SK-N-SH (cell line): Measurements from ENCODE around the gene MDM1. TPM values are rescaled to one million over a fixed set of nuclear protein-coding genes. Genes with fewer than 3 reads are reported as not detected.

Experiments used
- CTCF ChIA-PET: fragments of 300-600, 350-600 bp; formaldehyde crosslinking; extraction: SDS; loops from one replicate; lab custom pipeline; 2021; lab: Yijun Ruan, JAX
- POLR2A ChIA-PET: fragments of 350-600 bp; sonication (Branson Sonifier 250); formaldehyde crosslinking; extraction: SDS; loops from one replicate; lab custom pipeline; 2020; ENCODE audit warnings: antibody characterized with exemption, inconsistent platforms; lab: Yijun Ruan, JAX
- DNase-seq: peaks from one replicate; pipeline ENCODE4 v3.0.0; 2012
- H2AFZ ChIP-seq: fragments of 200-600 bp; sonication (generic); 2 replicates; pipeline ENCODE4 v1.8.1; 2016; ENCODE audit warnings: antibody characterized with exemption, mild to moderate bottlenecking, low read depth
- H3F3A ChIP-seq: fragments of 200-600 bp; sonication (generic); replicated peaks from 2 replicates; pipeline ENCODE3; 2016; ENCODE audit warnings: antibody characterized with exemption, mild to moderate bottlenecking; ENCODE audit not compliant: insufficient read depth
- H3K27ac ChIP-seq, 2 experiments: fragments of 200-500 bp in 1 of 2; fragments of 200-600 bp in 1 of 2; sonication (Bioruptor generic) in 1 of 2; sonication (generic), shearing (Covaris generic) in 1 of 2; 2 replicates each; pipeline versions ENCODE4 v1.5.1 to v1.6.1; 2014 to 2016; ENCODE audit warnings: low read depth in 2 of 2, inconsistent platforms in 1 of 2, low read length in 1 of 2, mild to moderate bottlenecking in 1 of 2, mixed read lengths in 1 of 2
- H3K27me3 ChIP-seq: fragments of 200-600 bp; sonication (generic), shearing (Covaris generic); 2 replicates; pipeline ENCODE4 v1.6.1; 2016; ENCODE audit warnings: mixed run types; ENCODE audit not compliant: insufficient read depth
- H3K36me3 ChIP-seq, 2 experiments: fragments of 200-500 bp in 1 of 2; fragments of 200-600 bp in 1 of 2; sonication (Bioruptor generic) in 1 of 2; sonication (generic) in 1 of 2; replicated peaks in 1 of 2; 2 replicates each; pipeline versions ENCODE3 to v1.5.1; 2014 to 2016; ENCODE audit warnings: low read length in 1 of 2, mild to moderate bottlenecking in 1 of 2; ENCODE audit not compliant: insufficient read depth in 2 of 2, control insufficient read depth in 1 of 2
- H3K4me1 ChIP-seq, 2 experiments: fragments of 200-500 bp in 1 of 2; fragments of 200-600 bp in 1 of 2; sonication (Bioruptor generic) in 1 of 2; sonication (generic), shearing (Covaris generic) in 1 of 2; 2 replicates each; pipeline versions ENCODE4 v1.5.1 to v1.6.1; 2014 to 2016; ENCODE audit warnings: low read depth in 1 of 2, low read length in 1 of 2, mixed run types in 1 of 2; ENCODE audit not compliant: insufficient read depth in 2 of 2, control insufficient read depth in 1 of 2
- H3K4me2 ChIP-seq: fragments of 200-600 bp; sonication (generic), shearing (Covaris generic); 2 replicates; pipeline ENCODE4 v1.6.1; 2017; ENCODE audit warnings: mixed run types
- H3K4me3 ChIP-seq, 2 experiments: fragments of 200-500 bp in 1 of 2; fragments of 200-600 bp in 1 of 2; sonication (Bioruptor generic) in 1 of 2; sonication (generic), shearing (Covaris generic) in 1 of 2; 2 replicates each; pipeline versions ENCODE4 v1.5.1 to v1.8.1; 2014 to 2016; ENCODE audit warnings: low read depth in 2 of 2, inconsistent platforms in 1 of 2, low read length in 1 of 2, mild to moderate bottlenecking in 1 of 2, mixed read lengths in 1 of 2, moderate library complexity in 1 of 2
- H3K79me2 ChIP-seq: fragments of 200-600 bp; sonication (generic); 2 replicates; pipeline ENCODE4 v1.8.1; 2017; ENCODE audit warnings: mild to moderate bottlenecking; ENCODE audit not compliant: insufficient read depth
- H3K9ac ChIP-seq: fragments of 200-600 bp; sonication (generic); 2 replicates; pipeline ENCODE4 v1.6.1; 2017; ENCODE audit warnings: mixed run types
- H3K9me2 ChIP-seq: fragments of 200-600 bp; sonication (generic); 2 replicates; pipeline ENCODE4 v1.6.1; 2017; ENCODE audit warnings: mixed run types
- H3K9me3 ChIP-seq: fragments of 200-600 bp; sonication (generic); 2 replicates; pipeline ENCODE4 v1.6.1; 2017; ENCODE audit warnings: mixed run types, mild to moderate bottlenecking, moderate library complexity
- H4K20me1 ChIP-seq: fragments of 200-600 bp; sonication (generic); 2 replicates; pipeline ENCODE4 v1.6.1; 2017; ENCODE audit warnings: mild to moderate bottlenecking, mixed run types; ENCODE audit not compliant: insufficient read depth
- FOXM1 ChIP-seq: IDR thresholded peaks from 2 replicates; pipeline ENCODE4 v1.4.0; 2012; ENCODE audit warnings: low read depth, mild to moderate bottlenecking
- NRF1 ChIP-seq: IDR thresholded peaks from 2 replicates; pipeline ENCODE4 v1.6.1; 2012; ENCODE audit warnings: low read depth, mild to moderate bottlenecking, low read length
- POLR2AphosphoS5 ChIP-seq: IDR thresholded peaks from 2 replicates; pipeline ENCODE4 v1.6.1; 2012; ENCODE audit warnings: low read depth, low read length
- RFX5 ChIP-seq: IDR thresholded peaks from 2 replicates; pipeline ENCODE4 v1.6.1; 2012; ENCODE audit warnings: mild to moderate bottlenecking, improper control_type of control experiment, low read length
- RXRA ChIP-seq: IDR thresholded peaks from 2 replicates; pipeline ENCODE4 v1.4.0; 2012; ENCODE audit warnings: low read depth, mild to moderate bottlenecking, borderline replicate concordance
- YY1 ChIP-seq: IDR thresholded peaks from 2 replicates; pipeline ENCODE4 v1.4.0; 2012; ENCODE audit warnings: low read depth, mild to moderate bottlenecking
- WGBS: methylation state at CpG from one replicate; pipeline ENCODE4 v1.1.6; 2017; ENCODE audit warnings: low lambda C conversion rate; 5-methylcytosine and 5-hydroxymethylcytosine counted together
- polyA plus RNA-seq, 3 experiments: library from polyadenylated mRNA; depleted of rRNA; stranded (reverse); fragments of >200 nt; gene quantifications; 2 replicates each; pipeline ENCODE4 v1.2.3, GENCODE V29; 2012
- TF ChIP-seq, protein P1 (sequence below): fragments of 200-600 bp; sonication (generic); IDR thresholded peaks from 2 replicates; pipeline ENCODE4 v1.6.1; 2017; ENCODE audit warnings: antibody characterized with exemption, mild to moderate bottlenecking, moderate library complexity
- TF ChIP-seq, protein P2 (sequence below): IDR thresholded peaks from 2 replicates; pipeline ENCODE4 v1.6.1; 2012; ENCODE audit warnings: mild to moderate bottlenecking, low read depth, low read length, moderate library complexity
- TF ChIP-seq, protein P3 (sequence below): IDR thresholded peaks from 2 replicates; pipeline ENCODE4; 2012

The MDM1 gene
- polyA plus RNA-seq, 1 of the 3 experiments (the other 2 are of a cell fraction): 7.4 TPM

DNA sequence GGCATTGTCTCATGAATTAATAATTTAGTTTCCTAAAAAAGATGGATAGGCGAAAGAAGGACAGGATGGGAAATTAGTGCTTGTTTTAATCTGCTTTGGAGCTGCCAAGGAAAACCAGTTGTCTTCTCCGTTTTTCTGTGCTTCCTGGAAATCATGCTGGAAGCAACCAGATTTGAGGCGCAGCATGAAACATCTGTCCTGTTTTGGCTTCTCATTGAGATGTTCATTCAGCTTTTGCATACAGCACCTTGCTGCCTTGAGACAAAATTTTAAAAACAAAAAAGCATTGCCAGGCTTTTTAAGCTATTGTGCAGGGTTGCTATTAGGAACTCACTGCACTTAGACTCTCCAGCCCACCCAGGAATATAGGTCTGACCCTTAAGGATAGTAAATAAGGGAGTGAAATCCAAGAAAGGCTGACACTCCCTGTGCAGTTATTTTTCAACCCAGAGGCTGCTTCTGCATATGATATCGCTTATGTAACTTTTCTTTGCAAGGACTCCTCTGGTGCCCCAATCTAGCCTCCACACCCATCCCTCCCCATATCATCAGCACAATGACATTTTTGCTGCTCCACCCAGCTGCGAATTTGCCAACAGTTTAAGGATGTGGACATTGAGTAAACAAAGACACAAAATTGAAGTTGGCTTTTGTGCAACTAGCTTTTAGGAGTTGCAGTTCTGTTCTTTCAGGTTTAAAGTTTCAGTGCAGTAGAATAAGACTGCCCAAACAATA lies 46.9 kb upstream of the MDM1 start:
- Histone ChIP-seq H3K79me2 (no peaks in the 10 kb centered on the region), H3K9ac (no peak overlapping the region), H3K4me1 (peaks cover 0 to 4% of the 10 kb centered on the region in 2 experiments; a peak in 2 of 4 replicates), H2AFZ (no peak overlapping the region), H3K27ac (no peak overlapping the region), H3K9me3 (no peaks in the 10 kb centered on the region), H3K4me2 (no peak overlapping the region)
- POLR2A ChIA-PET: no interaction called here
- WGBS: 72% methylated on average over 5 of the region's 5 CpGs
- DNase-seq: no peak
- TF ChIP-seq FOXM1 (no peak), RFX5 (no peak), NRF1 (no peak)
- TF ChIP-seq, protein P1, sequence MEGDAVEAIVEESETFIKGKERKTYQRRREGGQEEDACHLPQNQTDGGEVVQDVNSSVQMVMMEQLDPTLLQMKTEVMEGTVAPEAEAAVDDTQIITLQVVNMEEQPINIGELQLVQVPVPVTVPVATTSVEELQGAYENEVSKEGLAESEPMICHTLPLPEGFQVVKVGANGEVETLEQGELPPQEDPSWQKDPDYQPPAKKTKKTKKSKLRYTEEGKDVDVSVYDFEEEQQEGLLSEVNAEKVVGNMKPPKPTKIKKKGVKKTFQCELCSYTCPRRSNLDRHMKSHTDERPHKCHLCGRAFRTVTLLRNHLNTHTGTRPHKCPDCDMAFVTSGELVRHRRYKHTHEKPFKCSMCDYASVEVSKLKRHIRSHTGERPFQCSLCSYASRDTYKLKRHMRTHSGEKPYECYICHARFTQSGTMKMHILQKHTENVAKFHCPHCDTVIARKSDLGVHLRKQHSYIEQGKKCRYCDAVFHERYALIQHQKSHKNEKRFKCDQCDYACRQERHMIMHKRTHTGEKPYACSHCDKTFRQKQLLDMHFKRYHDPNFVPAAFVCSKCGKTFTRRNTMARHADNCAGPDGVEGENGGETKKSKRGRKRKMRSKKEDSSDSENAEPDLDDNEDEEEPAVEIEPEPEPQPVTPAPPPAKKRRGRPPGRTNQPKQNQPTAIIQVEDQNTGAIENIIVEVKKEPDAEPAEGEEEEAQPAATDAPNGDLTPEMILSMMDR: no peak
- TF ChIP-seq, all 33 proteins: peak for 0
- Histone ChIP-seq H3K36me3 (no peaks in the 10 kb centered on the region), H4K20me1 (no peaks in the 10 kb centered on the region), H3K4me3 (no peak overlapping the region), H3K27me3 (no peaks in the 10 kb centered on the region), H3F3A (no peaks in the 10 kb centered on the region), H3K9me2 (no peaks in the 10 kb centered on the region)
- CTCF ChIA-PET: no interaction called here

DNA sequence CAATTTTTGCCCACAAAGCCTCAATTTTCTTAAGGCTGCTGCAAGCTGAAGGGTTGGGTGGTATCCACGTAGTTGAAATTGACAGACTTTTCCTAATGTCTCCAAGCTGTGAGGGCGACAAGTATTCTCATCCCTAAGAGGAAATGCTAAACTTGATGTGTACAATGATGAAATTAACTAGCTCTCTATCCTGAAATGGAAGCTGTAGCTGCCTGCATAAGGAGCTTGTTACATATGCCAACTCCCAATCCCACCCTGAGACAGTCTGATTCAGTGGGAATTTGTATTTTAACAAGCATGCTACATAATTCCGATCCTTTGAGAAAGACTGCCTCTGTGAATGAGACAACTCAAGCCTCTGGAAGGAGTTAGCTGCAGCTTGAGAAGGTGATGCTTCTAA lies 45.7 kb upstream of the MDM1 start:
- H2AFZ ChIP-seq: no peak overlapping the region
- peaks cover 0 to 4% of the 10 kb centered on the region in 2 experiments; a peak in 2 of 4 replicates for H3K4me1 ChIP-seq
- H3K27ac ChIP-seq: no peak overlapping the region
- no peaks in the 10 kb centered on the region for H4K20me1 ChIP-seq
- no peaks in the 10 kb centered on the region for H3K36me3 ChIP-seq
- TF ChIP-seq RXRA: no peak
- no peak for TF ChIP-seq FOXM1
- TF ChIP-seq, protein P2, sequence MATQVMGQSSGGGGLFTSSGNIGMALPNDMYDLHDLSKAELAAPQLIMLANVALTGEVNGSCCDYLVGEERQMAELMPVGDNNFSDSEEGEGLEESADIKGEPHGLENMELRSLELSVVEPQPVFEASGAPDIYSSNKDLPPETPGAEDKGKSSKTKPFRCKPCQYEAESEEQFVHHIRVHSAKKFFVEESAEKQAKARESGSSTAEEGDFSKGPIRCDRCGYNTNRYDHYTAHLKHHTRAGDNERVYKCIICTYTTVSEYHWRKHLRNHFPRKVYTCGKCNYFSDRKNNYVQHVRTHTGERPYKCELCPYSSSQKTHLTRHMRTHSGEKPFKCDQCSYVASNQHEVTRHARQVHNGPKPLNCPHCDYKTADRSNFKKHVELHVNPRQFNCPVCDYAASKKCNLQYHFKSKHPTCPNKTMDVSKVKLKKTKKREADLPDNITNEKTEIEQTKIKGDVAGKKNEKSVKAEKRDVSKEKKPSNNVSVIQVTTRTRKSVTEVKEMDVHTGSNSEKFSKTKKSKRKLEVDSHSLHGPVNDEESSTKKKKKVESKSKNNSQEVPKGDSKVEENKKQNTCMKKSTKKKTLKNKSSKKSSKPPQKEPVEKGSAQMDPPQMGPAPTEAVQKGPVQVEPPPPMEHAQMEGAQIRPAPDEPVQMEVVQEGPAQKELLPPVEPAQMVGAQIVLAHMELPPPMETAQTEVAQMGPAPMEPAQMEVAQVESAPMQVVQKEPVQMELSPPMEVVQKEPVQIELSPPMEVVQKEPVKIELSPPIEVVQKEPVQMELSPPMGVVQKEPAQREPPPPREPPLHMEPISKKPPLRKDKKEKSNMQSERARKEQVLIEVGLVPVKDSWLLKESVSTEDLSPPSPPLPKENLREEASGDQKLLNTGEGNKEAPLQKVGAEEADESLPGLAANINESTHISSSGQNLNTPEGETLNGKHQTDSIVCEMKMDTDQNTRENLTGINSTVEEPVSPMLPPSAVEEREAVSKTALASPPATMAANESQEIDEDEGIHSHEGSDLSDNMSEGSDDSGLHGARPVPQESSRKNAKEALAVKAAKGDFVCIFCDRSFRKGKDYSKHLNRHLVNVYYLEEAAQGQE: no peak
- TF ChIP-seq, protein P3, sequence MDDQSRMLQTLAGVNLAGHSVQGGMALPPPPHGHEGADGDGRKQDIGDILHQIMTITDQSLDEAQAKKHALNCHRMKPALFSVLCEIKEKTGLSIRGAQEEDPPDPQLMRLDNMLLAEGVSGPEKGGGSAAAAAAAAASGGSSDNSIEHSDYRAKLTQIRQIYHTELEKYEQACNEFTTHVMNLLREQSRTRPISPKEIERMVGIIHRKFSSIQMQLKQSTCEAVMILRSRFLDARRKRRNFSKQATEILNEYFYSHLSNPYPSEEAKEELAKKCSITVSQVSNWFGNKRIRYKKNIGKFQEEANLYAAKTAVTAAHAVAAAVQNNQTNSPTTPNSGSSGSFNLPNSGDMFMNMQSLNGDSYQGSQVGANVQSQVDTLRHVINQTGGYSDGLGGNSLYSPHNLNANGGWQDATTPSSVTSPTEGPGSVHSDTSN: no peak
- TF ChIP-seq, protein P1: no peak
- no peak for TF ChIP-seq YY1
- TF ChIP-seq POLR2AphosphoS5: no peak
- no peaks in the 10 kb centered on the region for H3K79me2 ChIP-seq
- ChIA-PET POLR2A (no interaction called here), CTCF (interaction anchor here (0.6 kb wide), 1 partner anchor 288 kb away, joined by 3 read pairs; no protein-coding TSS in a partner anchor)
- H3K4me2 ChIP-seq: no peak overlapping the region
- no peak for DNase-seq
- WGBS: 76% methylated on average over 3 of the region's 3 CpGs
- H3K4me3 ChIP-seq: no peak overlapping the region
- H3K9ac ChIP-seq: no peak overlapping the region
- no peaks in the 10 kb centered on the region for H3F3A ChIP-seq
- no peaks in the 10 kb centered on the region for H3K27me3 ChIP-seq
- no peaks in the 10 kb centered on the region for H3K9me3 ChIP-seq
- H3K9me2 ChIP-seq: no peaks in the 10 kb centered on the region
